ENCODE data around the gene RIOK3. TPM values are rescaled to one million over a fixed set of nuclear protein-coding genes. Genes with fewer than 3 reads are reported as not detected.
A peak's percentile ranks its signal among the peaks of the same experiment; 100 is the strongest.

RIOK3 gene
- total and polyA plus RNA-seq, 12 donors = 22.5 to 85.3 (median 48.1) TPM

- intact Hi-C loops (cut with DNase I) = no loop called here
- Histone ChIP-seq H3K27me3 (no peaks in the 10 kb centered on the region), H3K4me1 (replicated peaks in 1 of 2) (peaks cover 0 to 9% of the 10 kb centered on the region in 2 donors), H3K4me3 (peak overlapping the region; percentile 46 to 68 (median 62)), H3K36me3 (replicated peaks in 1 of 2) (no peaks in the 10 kb centered on the region), H3K9me3 (replicated peaks in 1 of 3) (no peaks in the 10 kb centered on the region), H3K27ac (peak overlapping the region in 3 of 5 donors; percentile 4 to 56 (median 51))
- DNase-seq = peak; percentile 70 to 90 (median 82)
- 0 to 1% (median 1%) methylated on average over 20 to 42 of the region's 42 CpGs for WGBS, 4 donors
- TF ChIP-seq CTCF (IDR thresholded peaks at IDR 0.05) (no peak), POLR2A (IDR thresholded peaks at IDR 0.05) (no peak)
Observed at GRCh38 chr18:23437357-23438045, 15.6 kb upstream of the RIOK3 start.

- 35 to 47% (median 42%) methylated on average over 5 of the region's 5 CpGs for WGBS, 4 donors
- Histone ChIP-seq H3K9me3 (replicated peaks in 1 of 3) (no peaks in the 10 kb centered on the region), H3K4me1 (replicated peaks in 1 of 2) (peaks cover 0 to 9% of the 10 kb centered on the region in 2 donors), H3K4me3 (peak overlapping the region in 2 of 4 donors; percentile 46 to 68), H3K27me3 (no peaks in the 10 kb centered on the region), H3K36me3 (replicated peaks in 1 of 2) (no peaks in the 10 kb centered on the region), H3K27ac (no peak overlapping the region)
- no peak for DNase-seq
- intact Hi-C loops (cut with DNase I) = no loop called here
- TF ChIP-seq CTCF (IDR thresholded peaks at IDR 0.05) (no peak), POLR2A (IDR thresholded peaks at IDR 0.05) (no peak)
Observed at GRCh38 chr18:23438046-23438377, 15.1 kb upstream of the RIOK3 start.

GRCh38 chr18:23438608-23439366, 14.3 kb upstream of the RIOK3 start:
- WGBS, 4 donors = 77 to 83% (median 78%) methylated on average over 11 of the region's 11 CpGs
- Histone ChIP-seq H3K36me3 (replicated peaks in 1 of 2) (no peaks in the 10 kb centered on the region), H3K4me3 (peak overlapping the region in 1 of 4 donors; percentile 68), H3K4me1 (replicated peaks in 1 of 2) (peaks cover 0 to 9% of the 10 kb centered on the region in 2 donors), H3K27ac (no peak overlapping the region), H3K27me3 (no peaks in the 10 kb centered on the region), H3K9me3 (replicated peaks in 1 of 3) (no peaks in the 10 kb centered on the region)
- intact Hi-C loops (cut with DNase I) = no loop called here
- no peak for DNase-seq
- no peak for TF ChIP-seq CTCF (IDR thresholded peaks at IDR 0.05)
- TF ChIP-seq POLR2A (IDR thresholded peaks at IDR 0.05) = no peak

- DNase-seq = no peak
- Histone ChIP-seq H3K36me3 (replicated peaks in 1 of 2) (no peaks in the 10 kb centered on the region), H3K4me1 (replicated peaks in 1 of 2) (peaks cover 0 to 9% of the 10 kb centered on the region in 2 donors), H3K9me3 (replicated peaks in 1 of 3) (no peaks in the 10 kb centered on the region), H3K27ac (no peak overlapping the region), H3K27me3 (no peaks in the 10 kb centered on the region), H3K4me3 (no peak overlapping the region)
- no peak for TF ChIP-seq CTCF (IDR thresholded peaks at IDR 0.05)
- no peak for TF ChIP-seq POLR2A (IDR thresholded peaks at IDR 0.05)
- intact Hi-C loops (cut with DNase I) = no loop called here
- WGBS, 4 donors = 72 to 85% (median 78%) methylated on average over 4 of the region's 4 CpGs
Observed at GRCh38 chr18:23440131-23440530, 13.0 kb upstream of the RIOK3 start.

Measured in adrenal gland (tissue), 12 donors.